Right forelimb (tissue), 1 donor: Measurements from ENCODE around the gene MYADM.
"Not testable (repeated sequence)": the region's sequence is repeated elsewhere in the genome, so short reads cannot be mapped to it uniquely, and the experiment has no call there.

Source experiments
- DNase-seq: peaks from one replicate; pipeline ENCODE4 v3.0.0-alpha.2; 2018

Gene MYADM

DNA sequence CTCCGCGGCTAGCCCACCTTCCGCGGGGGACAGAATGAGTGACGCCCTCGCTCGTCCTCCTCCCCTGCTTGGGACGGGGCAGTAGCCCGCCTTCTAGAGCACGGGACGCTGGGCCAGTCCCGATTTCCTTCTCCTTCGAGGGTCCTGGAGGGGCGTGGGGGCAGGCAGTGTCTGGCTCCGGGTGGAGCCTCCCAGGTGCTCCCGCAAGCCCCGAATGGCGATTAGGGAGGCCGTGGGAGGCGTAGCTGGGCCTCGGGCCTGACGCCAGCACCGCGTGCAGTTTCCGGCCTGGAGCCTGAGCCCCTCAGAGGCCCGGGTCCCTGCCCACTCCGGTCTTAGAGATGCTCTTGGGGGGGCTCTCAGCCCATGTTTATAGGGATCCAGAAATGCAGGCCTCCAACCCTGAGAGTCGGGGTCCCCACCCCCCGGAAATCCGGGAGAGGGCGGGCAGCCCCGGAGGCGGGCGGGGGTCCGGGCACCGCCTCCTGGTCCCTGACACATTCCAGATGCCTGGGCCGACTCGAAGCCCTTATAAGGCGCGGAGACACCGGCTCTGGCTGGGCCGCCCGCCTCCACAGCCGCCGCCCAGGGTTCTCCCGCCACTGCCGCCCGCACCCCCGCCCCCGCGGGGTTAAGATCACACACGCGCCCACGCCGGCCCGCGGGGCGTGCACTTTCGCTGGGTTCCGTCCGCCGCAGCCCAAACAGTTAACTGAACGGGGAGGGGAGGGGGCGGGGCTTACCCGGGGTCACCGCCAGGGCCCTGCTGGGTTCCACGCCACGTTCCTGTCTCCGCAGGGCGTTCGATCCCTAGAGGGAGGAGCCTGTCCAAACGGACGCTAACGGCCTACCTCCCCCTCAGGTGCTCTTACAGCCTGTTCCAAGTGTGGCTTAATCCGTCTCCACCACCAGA lies 1.5 kb downstream of the MYADM start:
- peak; percentile 93 for DNase-seq

DNA sequence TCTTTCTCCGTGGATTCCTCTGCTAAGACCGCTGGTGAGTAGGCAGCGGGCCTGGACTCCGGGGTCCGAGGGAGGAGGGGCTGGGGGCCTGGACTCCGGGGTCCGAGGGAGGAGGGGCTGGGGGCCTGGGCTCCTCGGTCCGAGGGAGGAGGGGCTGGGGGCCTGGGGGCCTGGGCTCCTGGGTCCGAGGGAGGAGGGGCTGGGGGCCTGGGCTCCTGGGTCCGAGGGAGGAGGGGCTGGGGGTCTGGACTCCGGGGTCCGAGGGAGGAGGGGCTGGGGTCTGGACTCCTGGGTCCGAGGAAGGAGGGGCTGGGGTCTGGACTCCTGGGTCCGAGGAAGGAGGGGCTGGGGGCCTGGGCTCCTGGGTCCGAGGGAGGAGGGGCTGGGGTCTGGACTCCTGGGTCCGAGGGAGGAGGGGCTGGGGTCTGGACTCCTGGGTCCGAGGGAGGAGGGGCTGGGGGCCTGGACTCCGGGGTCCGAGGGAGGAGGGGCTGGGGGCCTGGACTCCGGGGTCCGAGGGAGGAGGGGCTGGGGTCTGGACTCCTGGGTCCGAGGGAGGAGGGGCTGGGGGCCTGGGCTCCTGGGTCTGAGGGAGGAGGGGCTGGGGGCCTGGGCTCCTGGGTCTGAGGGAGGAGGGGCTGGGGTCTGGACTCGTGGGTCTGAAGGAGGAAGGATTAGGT lies 2.3 kb downstream of the MYADM start:
- DNase-seq = not testable (repeated sequence)

DNA sequence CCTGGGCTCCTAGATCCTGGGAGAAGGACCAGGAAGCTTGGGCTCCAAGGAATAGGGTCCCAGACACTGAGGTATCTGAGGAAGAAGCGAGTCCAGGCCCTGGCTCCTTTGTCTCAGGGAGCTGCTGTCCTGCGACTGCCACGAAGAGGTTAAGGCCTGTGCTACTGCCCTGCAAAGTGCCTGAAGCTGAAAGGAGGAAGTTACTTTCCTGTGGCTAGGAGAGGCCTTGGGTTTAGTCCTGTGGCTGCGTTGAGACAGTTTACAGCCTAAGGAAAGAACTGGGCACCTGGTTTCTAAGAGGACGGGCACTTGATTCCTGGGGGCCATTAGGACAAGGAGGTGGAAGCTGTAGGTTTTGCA lies 2.8 kb downstream of the MYADM start:
- DNase-seq = no peak

DNA sequence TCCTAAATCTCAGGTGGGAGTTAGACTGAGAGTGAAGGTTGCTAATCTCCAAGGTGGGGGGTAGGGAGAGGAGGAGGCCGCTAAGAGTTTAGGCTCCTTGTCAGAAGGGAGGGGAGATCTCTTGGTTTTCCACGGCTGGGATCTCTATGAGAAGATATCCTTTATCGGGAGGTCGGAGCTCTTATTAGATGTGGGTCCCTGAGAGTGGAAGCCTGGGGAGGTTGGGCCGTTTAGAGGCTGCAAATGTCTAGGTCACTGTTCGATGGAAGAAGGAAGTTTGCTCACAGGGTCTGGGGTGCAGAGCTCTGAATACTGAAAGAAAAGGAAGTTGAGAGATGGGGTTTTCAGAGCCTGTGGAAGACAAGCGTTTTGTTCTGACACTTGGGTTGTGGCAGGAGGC lies 3.8 kb downstream of the MYADM start:
- no peak for DNase-seq

DNA sequence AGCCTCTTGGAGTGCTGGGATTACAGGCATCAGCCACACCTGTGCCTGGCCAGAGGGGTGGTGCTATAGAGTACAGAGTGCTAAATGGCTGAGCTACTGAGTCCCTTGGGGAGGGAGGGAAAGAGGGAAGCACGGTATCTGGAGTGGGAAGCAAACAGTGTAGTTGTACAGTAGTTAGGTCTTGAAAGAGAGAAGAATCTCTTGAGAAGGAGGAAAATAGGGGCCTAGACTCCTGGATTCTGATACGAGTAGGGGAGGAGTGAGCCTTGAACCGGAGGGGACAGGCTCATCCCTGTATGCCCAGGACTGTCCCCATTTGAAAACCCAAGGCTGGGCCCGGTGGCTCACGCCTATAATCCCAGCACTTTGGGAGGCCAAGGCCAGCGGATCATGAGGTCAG lies 5.1 kb downstream of the MYADM start:
- DNase-seq = no peak

DNA sequence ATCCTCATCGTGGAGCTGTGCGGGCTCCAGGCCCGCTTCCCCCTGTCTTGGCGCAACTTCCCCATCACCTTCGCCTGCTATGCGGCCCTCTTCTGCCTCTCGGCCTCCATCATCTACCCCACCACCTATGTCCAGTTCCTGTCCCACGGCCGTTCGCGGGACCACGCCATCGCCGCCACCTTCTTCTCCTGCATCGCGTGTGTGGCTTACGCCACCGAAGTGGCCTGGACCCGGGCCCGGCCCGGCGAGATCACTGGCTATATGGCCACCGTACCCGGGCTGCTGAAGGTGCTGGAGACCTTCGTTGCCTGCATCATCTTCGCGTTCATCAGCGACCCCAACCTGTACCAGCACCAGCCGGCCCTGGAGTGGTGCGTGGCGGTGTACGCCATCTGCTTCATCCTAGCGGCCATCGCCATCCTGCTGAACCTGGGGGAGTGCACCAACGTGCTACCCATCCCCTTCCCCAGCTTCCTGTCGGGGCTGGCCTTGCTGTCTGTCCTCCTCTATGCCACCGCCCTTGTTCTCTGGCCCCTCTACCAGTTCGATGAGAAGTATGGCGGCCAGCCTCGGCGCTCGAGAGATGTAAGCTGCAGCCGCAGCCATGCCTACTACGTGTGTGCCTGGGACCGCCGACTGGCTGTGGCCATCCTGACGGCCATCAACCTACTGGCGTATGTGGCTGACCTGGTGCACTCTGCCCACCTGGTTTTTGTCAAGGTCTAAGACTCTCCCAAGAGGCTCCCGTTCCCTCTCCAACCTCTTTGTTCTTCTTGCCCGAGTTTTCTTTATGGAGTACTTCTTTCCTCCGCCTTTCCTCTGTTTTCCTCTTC lies 6.3 kb downstream of the MYADM start:
- no peak for DNase-seq

DNA sequence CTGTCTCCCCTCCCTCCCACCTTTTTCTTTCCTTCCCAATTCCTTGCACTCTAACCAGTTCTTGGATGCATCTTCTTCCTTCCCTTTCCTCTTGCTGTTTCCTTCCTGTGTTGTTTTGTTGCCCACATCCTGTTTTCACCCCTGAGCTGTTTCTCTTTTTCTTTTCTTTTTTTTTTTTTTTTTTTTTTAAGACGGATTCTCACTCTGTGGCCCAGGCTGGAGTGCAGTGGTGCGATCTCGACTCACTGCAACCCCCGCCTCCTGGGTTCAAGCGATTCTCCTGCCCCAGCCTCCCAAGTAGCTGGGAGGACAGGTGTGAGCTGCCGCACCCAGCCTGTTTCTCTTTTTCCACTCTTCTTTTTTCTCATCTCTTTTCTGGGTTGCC lies 6.9 kb downstream of the MYADM start:
- DNase-seq = no peak

DNA sequence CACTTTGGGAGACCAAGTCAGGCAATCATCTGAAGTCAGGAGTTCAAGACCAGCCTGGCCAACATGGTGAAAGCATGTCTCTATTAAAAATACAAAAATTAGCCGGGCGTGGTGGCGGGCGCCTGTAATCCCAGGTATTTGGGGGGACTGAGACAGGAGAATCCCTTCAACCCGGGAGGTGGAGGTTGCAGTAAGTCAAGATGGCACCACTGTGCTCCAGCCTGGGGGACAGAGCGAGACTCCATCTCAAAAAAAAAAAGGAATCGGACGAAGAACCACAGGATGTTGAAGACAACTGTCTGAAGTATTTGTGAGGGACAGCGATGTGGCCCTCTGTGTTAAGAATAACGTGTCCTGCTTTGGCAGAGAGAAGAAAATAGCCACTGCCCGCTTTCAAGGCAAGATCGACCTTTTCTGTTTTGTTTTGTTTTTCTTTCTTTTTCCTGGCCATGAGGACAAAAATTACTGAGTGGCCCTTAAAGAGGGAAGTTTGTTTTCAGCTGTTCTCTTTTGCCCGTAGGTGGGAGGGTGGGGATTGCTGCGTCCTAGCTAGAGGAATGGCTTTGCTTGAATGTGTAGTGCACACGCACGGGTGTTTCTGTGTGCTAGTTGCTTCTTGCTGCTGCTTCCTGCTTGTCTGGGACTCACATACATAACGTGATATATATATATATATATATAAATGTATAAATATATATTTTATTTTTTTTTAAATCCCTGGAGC lies 8.1 kb downstream of the MYADM start:
- DNase-seq = no peak

DNA sequence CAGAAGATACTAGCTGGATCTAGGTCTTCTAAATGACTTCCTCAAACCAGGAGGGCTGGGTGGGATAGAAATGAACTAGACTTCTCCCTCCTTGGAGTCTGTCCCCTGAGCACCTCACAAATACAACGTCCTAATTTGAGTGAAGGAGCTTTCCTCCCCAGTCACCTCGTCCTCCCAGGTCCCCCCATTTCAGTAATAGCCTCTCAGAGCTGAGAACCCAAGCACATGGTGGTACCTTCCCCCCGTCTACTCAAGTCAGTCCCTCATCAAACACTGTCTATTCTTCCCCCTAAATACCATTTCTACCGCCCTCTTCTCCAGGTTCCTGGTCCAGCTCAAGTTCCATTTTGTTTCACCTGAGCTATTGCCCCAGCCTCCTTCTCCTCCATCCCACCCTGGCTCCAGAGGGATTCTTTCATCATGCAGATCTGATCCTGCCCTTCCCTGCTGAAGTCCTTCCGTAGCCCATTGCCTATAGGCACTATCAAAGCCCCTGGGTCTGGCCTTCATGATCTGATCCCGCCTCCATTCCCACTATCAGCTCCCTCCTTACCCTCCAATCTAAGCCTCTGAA lies 9.1 kb downstream of the MYADM start:
- no peak for DNase-seq

DNA sequence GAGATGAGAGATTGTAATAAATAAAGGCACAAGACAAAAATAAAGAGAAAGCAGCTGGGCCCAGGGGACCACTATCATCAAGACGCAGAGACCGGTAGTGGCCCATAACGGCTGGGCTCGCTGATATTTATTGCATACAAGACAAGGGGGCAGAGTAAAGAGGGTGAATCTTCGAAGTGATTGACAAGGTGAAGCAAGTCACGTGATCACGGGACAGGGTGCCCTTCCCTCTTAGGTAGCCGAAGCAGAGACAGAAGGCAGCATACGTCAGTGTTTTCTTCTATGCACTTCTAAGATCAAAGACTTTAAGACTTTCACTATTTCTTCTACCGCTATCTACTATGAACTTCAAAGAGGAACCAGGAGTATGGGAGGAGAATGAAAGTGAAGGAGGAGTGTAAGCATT lies 9.7 kb downstream of the MYADM start:
- no peak for DNase-seq

DNA sequence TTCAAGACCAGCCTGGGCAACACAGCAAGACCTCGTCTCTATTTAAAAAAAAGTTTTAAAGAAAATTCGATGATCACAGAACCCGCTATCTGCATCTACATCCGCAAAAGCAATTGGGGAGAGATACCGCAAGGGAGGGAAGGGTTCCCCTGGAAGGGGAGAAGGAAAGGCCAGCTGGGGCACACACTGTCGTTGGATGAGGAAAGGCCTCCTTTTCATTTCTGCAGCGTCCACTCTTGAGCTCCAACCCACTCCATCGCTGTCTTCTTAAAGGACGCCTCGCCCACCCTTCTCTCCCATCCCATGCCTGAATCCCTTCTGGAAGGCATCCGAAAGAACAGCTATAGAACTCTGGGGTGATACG lies 11.1 kb downstream of the MYADM start:
- DNase-seq = no peak

DNA sequence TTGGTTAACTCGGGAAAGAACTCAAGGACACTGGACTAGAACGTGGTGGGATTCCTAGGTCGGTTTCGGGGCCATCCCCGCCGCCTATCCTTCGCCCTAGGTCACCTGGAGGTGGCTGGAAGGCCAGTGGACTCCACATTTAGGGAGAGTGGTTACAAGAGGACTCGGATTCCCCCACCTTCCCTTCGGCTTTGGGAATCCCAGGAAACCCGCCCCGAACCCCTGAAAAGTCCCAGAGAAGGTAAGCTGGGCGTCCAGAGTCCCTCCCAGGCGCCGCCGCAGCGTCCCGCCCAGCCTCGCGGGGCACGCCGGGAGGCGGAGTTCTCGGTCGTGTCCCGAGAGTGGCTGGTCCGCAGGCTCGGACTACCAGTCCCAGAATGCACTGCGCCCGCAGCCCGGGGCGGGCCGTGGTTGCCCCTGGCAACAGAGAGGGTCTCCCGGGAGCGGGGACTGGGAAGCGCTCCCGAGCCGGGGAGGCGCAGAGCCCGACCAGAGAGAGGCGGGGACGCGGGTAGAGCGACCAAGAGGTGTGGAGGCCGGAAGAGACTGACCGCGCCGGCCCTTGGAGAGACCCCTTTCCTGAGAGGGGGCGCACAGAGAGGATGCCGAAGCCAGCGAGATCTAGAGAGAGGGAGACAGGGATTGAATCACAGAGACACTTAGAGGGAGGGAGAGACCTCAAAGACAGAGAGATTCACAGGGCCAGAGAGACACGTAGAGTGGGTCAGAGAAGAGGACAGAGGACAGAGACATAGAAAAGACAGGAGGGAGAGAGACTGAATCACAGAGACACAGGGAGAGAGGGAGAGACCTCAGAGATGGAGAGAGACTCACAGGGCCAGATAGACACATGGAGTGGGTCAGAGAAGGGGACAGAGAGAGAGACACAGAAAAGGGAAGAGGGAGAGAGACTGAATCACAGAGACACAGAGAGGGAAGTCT lies 11.7 kb downstream of the MYADM start:
- DNase-seq = peak; percentile 99

DNA sequence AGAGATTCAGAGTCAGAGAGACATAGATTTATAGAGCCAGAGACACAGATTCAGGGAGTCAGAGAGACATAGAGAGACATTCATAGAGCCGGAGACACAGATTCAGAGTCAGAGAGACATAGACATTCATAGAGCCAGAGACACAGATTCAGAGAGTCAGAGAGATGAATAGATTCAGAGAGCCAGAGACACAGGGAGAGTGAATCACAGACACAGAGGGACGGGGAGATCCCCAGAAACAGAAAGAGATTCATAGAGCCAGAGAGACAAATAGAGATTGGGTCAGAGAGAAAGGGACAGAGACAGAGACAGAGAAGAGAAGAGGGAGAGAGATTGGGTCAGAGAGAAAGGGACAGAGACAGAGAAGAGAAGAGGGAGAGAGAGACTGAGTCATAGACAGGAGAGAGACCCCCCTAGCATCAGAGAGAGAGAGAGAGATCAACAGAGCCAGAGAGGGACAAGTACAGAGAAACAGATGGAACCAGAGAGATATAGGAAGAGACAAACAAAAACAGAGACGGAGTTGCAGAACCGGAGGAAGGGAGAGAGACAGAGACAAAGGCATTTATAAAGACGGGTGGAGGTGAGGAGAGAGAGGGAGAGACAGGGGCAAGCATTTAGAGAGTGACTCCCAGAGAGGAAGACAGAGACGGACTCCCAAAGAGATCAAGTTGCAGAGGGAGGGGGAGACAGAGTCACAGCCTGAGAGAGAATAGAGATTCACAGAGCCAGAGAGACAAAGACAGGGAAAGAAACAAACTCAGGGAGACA lies 13.2 kb downstream of the MYADM start:
- DNase-seq = no peak

DNA sequence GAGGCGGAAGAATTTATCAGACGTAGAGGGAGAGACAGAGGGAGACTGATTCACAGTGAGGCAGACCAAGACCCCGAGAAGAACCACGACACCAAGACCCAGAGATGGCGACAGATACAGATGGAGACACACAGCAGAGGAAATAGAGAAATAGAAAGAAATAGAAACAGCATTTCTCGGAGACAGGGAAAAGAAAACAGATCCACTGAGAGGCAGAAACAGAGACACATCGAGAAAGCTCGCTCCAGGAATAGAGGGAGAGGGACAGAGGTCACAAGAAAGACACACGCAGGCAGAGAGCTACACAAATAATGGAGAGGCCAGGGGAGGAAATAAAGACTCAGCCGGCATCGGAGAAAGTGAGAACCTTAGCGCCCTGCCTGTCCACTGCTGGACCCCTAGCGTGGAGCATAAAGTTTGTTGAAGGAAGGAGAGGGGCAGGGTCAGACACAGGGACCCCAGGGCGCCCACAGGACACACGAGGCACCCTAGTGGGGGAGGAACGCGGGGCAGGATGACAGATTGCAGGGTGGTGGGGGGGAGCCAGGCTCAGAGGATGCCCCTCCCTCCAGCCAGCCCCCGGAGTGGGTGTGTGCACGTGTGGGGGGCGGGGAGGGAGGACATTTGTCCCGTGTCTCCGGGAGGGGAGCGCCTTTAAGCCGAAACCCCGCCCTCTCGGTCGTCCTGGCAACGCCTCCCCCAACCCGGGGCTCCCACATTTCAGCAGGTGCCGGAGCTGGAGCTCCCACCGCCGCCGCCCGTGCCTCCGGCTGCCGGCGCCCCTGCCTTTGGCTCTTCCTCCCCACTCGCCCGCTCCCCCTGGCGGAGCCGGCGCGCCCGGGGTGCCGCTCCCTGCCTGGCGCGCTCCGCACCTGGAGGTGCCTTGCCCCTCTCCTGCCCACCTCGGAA lies 14.1 kb downstream of the MYADM start, which contains the start of gene PRKCG:
PRKCG (plus strand) TSS at position 716 of the 909 bp plus-strand sequence. CDS start 298 bp downstream, outside the sequence.
- DNase-seq = no peak

DNA sequence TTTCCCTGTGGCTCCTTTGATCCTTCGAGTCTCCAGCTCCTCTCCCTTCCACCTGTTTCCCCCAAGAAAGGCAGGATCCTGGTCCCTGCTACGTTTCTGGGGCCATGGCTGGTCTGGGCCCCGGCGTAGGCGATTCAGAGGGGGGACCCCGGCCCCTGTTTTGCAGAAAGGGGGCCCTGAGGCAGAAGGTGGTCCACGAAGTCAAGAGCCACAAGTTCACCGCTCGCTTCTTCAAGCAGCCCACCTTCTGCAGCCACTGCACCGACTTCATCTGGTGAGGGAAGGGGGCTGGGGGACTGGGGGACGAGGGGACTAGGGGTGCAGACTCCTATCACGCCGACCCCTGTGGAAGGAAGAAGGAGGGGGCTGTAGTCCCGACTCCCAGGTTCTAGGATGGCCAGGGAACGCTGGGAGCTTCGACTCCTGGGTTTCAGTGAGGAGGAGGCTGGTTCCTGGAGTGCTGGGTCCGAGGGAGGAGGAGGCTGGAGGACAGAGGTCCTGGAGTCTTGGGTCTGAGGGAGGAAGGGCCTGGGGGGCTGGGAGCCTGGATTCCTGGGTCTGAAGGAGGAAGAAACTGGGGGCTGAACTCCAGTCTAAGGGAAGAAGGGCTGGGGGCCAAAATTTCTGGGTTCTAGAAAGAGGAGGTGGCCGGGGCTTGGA lies 14.8 kb downstream of the MYADM start:
- no peak for DNase-seq

DNA sequence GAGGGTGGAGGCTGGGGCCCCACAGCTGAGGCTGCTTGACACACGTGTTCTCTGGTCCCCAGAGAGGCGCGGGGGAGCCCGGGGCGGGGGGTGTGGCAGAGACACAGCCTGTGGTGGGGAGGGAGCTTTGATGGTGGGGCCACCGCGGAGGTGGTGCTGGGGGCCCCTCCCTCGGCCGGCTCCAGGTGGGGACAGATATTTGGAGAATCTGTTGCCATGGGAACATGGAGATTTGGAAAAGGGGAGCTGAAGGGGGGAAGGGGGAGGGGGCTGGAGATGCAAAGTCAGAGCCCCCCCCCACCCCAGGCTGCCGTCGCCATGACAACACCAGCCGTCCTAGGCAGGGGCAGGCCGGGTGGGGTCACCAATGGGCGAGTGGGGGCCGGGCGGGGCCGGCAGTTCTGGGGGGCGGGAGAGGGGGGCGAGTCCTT lies 15.6 kb downstream of the MYADM start:
- DNase-seq = no peak

DNA sequence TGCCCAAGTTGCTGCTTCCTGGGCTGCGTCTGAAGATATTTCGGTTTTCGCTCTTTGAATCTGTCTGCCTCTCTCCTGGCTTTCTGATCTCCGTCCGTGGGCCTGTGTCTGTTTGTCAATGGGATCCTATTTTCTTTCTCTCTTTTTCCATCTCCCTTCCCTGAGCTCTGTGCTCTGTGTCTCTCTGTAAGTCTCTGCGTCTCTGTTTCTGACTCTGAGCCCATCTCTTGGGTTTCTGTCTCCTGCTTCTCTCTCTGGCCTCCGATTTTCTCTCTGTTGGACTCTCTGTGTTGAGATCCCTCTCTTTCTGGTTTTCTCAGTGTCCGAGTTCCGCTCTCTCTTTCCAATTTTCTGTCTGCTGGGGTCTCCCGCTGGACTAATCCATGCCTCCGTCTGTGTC lies 16.1 kb downstream of the MYADM start:
- no peak for DNase-seq

DNA sequence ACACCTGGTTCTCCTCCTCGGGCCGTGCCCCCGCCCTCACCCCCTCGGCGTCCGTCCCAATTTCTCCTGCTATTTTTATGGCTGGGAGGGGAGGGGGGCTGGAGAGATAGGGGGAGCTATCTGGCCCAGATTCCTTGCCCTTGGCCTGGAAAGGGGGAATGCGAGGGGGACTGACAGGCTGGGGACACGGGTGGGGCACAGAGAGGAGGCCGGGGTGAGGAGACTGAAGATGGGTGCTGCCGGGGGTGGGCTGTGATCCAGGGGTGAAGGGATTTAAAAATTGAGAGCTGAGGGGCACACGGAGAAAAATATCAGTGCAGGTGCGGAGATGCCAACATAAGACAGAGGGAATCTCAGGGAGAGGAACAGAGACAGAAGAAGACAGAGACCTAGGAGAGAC lies 16.6 kb downstream of the MYADM start:
- DNase-seq = no peak

DNA sequence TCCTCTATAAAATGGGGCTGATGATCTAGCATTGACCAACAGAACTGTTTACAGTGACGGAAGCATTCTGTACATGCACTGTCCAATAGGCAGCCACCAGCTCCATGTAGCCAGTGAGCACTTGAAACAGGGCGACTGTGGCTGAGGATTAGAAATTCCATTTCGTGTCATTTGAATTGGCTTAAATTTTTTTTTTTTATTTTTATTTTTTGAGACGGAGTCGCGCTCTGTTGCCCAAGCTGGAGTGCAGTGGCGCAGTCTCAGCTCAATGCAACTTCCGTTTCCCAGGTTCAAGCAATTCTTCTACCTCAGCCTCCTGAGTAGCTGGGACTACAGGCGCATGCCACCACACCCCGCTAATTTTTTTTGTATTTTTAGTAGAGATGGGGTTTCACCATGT lies 17.4 kb downstream of the MYADM start:
- no peak for DNase-seq
